NCI-H69 (cell line): ENCODE data around the gene UNK.
"Not testable (repeated sequence)": the region's sequence is repeated elsewhere in the genome, so short reads cannot be mapped to it uniquely, and the experiment has no call there.

Source experiments
- DNase-seq: peaks from one replicate; lab custom pipeline; 2025; lab: John Stamatoyannopoulos, UW

The UNK gene

GRCh38 chr17:75754378-75755204 lies 30.0 kb upstream of the UNK start:
- no peak for DNase-seq

DNA sequence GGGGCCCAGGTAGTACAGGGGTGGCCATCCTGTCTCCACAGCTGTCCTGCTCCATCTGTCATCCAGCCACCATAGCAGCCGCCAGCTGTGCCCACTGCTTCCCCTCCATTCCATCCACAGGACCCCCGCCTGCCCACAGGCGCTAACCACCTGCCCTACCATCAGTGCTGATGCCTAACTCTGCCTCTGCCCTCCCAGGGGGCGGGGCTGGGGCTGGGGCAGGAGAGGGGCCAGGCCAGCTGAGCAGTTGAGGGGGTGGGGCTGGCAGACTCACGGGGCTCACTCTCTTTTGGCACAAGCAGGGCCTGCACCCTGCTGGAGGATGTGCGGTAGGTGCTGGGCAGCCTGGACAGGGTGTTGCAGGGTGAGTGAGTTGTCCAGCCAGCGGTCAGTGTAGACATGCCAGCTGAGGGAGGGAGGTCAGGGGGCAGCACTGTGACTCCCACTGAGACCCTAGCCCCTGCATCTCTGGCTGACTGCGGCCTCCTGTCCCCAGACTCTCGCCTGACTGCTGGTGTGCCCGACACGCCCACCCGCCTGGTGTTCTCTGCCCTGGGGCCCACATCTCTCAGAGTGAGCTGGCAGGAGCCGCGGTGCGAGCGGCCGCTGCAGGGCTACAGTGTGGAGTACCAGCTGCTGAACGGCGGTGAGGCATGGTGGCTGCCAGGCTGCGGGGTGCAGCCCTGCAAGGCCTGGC lies 29.3 kb upstream of the UNK start:
- peak; percentile 78 for DNase-seq

DNA sequence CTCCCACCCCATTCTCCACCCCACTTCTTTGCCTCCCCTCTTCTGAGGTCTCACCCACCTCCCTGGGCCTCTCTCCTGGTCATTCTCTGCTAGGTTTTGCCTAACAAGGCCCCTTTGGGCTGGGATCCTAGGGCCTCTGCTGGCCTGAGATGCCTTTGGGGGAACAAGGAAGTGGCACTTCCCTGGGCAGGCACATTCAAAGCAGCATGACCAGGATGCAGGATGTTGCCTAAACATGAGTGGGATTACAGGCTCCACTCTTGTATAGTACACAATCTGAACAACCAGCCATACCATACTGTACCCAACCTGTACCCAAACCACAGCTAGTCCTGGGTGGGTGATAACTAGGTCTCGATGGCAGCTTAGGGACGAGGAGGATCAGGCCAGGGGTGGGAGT lies 28.6 kb upstream of the UNK start:
- DNase-seq, result no peak

DNA sequence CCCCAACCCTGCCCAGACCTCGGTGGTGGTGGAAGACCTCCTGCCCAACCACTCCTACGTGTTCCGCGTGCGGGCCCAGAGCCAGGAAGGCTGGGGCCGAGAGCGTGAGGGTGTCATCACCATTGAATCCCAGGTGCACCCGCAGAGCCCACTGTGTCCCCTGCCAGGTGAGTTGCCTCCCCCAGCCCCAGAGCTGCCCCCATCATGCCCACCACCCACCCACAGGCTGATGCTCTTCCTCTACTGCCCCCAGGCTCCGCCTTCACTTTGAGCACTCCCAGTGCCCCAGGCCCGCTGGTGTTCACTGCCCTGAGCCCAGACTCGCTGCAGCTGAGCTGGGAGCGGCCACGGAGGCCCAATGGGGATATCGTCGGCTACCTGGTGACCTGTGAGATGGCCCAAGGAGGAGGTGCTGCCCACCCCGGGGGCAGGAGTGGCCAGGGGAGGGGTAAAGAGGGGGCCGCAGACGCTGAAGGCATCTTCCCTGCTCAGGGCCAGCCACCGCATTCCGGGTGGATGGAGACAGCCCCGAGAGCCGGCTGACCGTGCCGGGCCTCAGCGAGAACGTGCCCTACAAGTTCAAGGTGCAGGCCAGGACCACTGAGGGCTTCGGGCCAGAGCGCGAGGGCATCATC lies 28.0 kb upstream of the UNK start:
- DNase-seq, result no peak

- no peak for DNase-seq
Observed at GRCh38 chr17:75757086-75757681, 27.4 kb upstream of the UNK start.

DNA sequence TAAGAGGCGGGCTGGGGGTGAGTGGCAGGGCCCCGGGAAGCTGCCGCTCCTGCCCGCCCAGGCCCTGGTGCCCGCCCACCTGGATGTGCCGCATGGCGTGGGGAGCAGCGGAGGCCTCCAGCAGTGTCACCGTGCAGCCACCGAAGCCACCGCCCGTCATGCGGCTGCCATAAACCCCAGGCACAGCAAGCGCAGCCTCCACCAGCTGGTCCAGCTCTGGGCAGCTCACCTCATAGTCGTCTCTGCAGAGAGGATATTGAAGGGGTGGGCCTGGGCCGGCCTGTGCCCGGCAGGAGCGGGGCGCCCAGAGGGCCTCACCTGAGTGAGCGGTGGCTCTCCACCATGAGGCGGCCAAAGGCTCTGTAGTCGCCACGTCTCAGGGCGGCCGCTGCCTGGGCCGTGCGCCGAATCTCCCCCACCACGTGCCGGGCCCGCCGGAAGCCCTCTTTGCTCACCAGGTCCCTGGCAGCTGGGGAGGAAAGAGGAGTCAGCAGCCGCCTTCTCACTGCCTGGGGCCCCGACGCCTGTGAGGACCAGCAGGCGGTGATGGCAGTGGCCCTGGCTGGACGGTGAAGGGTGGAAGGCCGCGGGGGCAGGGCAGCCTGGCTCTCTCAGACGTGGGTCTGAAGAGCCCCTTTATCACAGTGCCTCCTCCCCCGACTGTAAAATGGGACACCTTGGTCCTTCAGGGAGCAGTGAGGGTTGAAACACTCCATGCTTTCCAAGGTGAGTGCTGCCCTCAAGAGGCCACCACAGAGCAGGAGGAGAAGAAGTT lies 26.3 kb upstream of the UNK start:
- DNase-seq, result no peak

- no peak for DNase-seq
Observed at GRCh38 chr17:75759457-75759856, 25.1 kb upstream of the UNK start.

DNA sequence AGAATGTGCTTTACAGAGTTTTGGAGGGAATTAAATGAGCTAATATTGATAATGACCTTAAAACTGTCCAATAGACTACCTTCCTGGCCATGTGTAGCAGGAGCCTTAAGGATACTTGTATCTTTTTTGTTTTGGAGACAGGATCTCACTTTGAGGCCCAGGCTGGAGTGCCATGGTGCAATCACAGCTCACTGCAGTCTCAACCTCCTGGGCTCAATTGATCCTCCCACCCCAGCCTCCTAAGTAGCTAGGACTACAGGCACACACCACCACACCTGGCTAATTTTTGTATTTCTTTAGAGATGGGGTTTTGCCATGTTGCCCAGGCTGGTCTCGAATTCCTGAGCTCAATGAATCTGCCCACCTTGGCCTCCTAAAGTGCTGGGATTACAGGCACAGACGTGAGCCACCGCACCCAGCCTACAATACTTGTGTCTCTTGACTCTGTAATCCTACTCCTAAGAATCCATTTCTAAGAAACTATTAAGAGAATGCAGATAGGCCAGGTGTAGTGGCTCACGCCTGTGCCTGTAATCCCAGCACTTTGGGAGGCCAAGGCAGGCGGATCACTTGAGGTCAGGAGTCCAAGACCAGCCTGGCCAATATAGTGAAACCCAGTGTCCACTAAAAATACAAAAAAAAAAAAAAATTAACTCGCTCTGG lies 24.5 kb upstream of the UNK start:
- DNase-seq, result not testable (repeated sequence)

DNA sequence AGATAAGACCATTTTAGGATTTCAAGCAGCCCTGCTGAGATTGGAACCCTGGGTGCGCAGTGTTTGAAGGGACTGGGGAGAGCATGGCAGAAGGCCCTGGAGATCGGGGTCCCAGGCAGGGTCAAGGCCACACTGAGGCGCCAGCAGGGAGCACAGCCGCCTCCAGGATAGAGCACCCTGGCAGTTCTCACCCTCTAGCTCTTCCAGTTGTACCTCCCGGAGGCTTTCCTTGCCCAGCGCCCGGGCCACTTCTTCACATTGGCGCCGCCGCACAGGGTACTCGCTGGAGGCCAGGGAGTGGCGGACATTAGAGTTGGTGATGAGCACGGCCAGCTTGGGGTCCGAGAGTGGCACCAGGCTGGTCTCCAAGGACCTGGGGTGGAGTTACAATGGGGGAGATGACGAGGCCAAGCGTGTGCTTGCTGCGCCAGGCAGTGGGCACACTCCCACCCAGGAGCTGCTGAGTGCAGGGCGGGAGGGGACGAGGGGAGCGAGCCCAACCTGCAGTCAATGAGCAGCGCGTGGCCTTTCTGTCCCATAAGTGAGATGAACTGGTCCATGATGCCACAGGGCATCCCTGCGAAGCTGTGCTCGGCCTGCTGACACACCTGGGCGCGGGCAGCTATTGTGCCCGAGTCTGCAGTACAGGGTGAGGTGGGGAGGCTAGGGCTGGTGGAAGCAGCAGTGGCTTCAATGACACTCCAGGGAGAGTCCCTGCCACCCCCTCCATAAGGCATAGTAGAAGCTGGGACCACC lies 21.9 kb upstream of the UNK start:
- no peak for DNase-seq

- no peak for DNase-seq
Observed at GRCh38 chr17:75763269-75763607, 21.4 kb upstream of the UNK start.

- no peak for DNase-seq
Observed at GRCh38 chr17:75763613-75764416, 20.8 kb upstream of the UNK start.

DNA sequence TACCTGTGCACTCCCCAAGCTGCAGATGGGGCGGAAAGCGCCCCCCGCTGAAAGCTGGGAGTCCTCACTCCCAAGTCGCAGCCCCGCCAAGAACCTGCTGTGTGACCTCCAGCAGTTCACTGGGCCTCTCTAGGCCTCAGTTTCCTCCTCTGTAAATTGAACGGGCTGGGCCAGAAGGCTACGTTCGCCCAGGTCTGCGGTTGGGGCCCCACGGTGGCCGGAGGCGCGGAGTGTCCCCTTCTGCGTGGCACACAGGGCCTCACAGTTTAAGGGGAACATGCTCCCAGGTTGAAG lies 20.2 kb upstream of the UNK start:
- peak; percentile 60 for DNase-seq

GRCh38 chr17:75764711-75765421 lies 19.7 kb upstream of the UNK start, which contains the start of gene GALK1:
Gene GALK1 (minus strand): TSS chr17:75765192. CDS start chr17:75765136, 56 bp downstream.
- peak; percentile 83 for DNase-seq

GRCh38 chr17:75765981-75766380 lies 18.6 kb upstream of the UNK start:
- DNase-seq, result no peak

GRCh38 chr17:75767881-75768280 lies 16.7 kb upstream of the UNK start:
- no peak for DNase-seq

GRCh38 chr17:75769536-75769935 lies 15.1 kb upstream of the UNK start:
- DNase-seq, result peak; percentile 73

DNA sequence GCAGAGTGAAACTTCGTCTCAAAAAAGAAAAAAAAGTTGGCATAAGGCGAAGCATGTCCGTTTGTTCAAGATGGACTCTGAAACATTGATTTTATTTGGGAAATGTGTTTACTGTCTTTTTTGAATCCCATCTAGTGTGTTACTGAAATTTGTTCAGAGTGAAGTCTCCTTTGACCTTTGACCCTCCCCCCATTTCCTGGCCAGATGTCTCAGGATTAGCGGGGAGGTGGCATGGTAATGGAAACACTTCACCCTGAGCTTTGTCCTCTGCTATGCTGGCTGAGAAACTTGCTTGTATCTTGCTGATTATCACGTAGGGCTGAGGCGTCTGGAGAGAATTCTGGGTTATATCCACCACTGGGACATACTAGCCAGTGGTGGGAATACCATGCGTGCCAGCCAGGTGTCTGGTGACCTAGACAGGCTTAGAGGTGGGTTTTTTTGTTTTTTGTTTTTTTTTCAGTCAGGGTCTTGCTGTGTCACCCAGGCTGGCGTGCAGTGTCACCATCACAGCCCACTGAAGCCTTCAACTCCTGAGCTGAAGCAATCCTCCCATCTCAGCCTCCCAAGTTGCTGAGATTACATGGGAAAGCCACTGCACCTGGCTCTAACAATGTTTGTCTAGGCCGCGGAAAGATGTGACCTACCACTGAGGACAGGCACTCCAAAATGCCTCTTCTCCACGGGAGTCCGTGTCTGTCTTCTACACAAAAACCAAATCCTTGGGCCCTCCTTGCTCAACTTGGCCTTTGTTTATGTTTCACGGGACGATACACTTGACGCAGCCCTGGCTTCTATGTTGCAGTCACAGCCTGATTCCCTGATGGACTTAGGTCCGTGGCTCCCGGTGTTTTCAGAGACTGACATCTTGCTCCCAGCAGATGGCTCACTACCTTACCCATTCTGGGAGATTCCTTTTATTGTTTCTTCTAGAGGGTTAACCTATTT lies 13.0 kb upstream of the UNK start:
- no peak for DNase-seq
